Ovary (tissue), 3 donors: ENCODE results near the gene COMMD8.

Source experiments
- CTCF ChIP-seq, 3 donors: fragments of 450-650 bp in 2 of 3; fragments of 200-600 bp in 1 of 3; IDR thresholded peaks; one replicate each; pipeline versions ENCODE4 v1.5.1 to v1.8.0; 2016 to 2022; ENCODE audit warnings: antibody characterized with exemption in 3 of 3, mild to moderate bottlenecking in 1 of 3
- EP300 ChIP-seq: sonication (generic); formaldehyde crosslinking; IDR thresholded peaks from one replicate; pipeline ENCODE4 v1.6.1; 2017; ENCODE audit warnings: antibody characterized with exemption
- POLR2A ChIP-seq: fragments of 450-650 bp; IDR thresholded peaks from one replicate; pipeline ENCODE4 v1.6.1; 2017; ENCODE audit warnings: antibody characterized with exemption, mild to moderate bottlenecking, moderate library complexity
- donor health status: DM: no; HTN: no; CAD: no.

- TF ChIP-seq CTCF (IDR thresholded peaks at IDR 0.05) = no peak
- TF ChIP-seq POLR2A = no peak
- no peak for TF ChIP-seq EP300
Measured at GRCh38 chr4:47471591-47471990, 8.1 kb upstream of the COMMD8 start.
